Measurements from ENCODE around the gene THEM4.
"Not testable (repeated sequence)": the region's sequence is repeated elsewhere in the genome, so short reads cannot be mapped to it uniquely, and the experiment has no call there.

Gene THEM4

GRCh38 chr1:151885479-151885878 is 23.8 kb downstream of the THEM4 start:
- Histone ChIP-seq H3K4me3 (ENCODE audit: low read length) (no peak overlapping the region), H3K9me3 (replicated peaks; ENCODE audit: low read length) (no peaks in the 10 kb centered on the region), H3K4me1 (ENCODE audit: control insufficient read depth, insufficient read depth, low read length) (peaks cover 10% of the 10 kb centered on the region), H3K4me2 (ENCODE audit: low read length) (no peak overlapping the region), H3K36me3 (ENCODE audit: insufficient read depth, low read length) (no peaks in the 10 kb centered on the region), H3K9ac (ENCODE audit: low read depth, low read length) (no peak overlapping the region), H3K27me3 (ENCODE audit: control insufficient read depth, insufficient read depth, low read length) (no peaks in the 10 kb centered on the region)

GRCh38 chr1:151884879-151885278 is 24.4 kb downstream of the THEM4 start:
- not testable (repeated sequence) for H3K36me3 ChIP-seq (ENCODE audit: insufficient read depth, low read length); H3K4me2 ChIP-seq (ENCODE audit: low read length); H3K4me1 ChIP-seq (ENCODE audit: control insufficient read depth, insufficient read depth, low read length); H3K9ac ChIP-seq (ENCODE audit: low read depth, low read length); H3K4me3 ChIP-seq (ENCODE audit: low read length); H3K9me3 ChIP-seq (replicated peaks; ENCODE audit: low read length); H3K27me3 ChIP-seq (ENCODE audit: control insufficient read depth, insufficient read depth, low read length)

- H3K27me3 ChIP-seq (ENCODE audit: control insufficient read depth, insufficient read depth, low read length); H3K4me3 ChIP-seq (ENCODE audit: low read length); H3K9me3 ChIP-seq (replicated peaks; ENCODE audit: low read length); H3K36me3 ChIP-seq (ENCODE audit: insufficient read depth, low read length); H3K4me2 ChIP-seq (ENCODE audit: low read length); H3K9ac ChIP-seq (ENCODE audit: low read depth, low read length); H3K4me1 ChIP-seq (ENCODE audit: control insufficient read depth, insufficient read depth, low read length): not testable (repeated sequence)
Measured at GRCh38 chr1:151884445-151884844, 24.9 kb downstream of the THEM4 start.

GRCh38 chr1:151883898-151884297 is 25.4 kb downstream of the THEM4 start:
- not testable (repeated sequence) for H3K4me3 ChIP-seq (ENCODE audit: low read length); H3K36me3 ChIP-seq (ENCODE audit: insufficient read depth, low read length); H3K4me2 ChIP-seq (ENCODE audit: low read length); H3K9ac ChIP-seq (ENCODE audit: low read depth, low read length); H3K4me1 ChIP-seq (ENCODE audit: control insufficient read depth, insufficient read depth, low read length); H3K27me3 ChIP-seq (ENCODE audit: control insufficient read depth, insufficient read depth, low read length); H3K9me3 ChIP-seq (replicated peaks; ENCODE audit: low read length)

DNA sequence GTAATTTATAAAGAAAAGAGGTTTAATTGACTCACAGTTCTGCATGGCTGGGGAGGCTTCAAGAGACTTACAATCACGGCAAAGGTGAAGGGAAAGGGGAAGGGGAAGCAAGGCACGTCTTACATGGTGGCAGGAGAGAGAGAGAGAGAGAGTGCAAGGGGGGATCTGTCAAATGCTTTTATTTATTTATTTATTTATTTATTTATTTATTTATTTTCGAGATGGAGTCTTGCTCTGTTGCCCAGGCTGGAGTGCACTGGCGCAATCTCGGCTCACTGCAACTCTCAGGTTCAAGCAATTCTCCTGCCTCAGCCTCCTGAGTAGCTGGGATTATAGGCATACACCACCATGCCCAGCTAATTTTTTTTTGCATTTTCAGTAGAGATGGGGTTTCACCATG is 26.4 kb downstream of the THEM4 start:
- H3K4me3 ChIP-seq (ENCODE audit: low read length); H3K9me3 ChIP-seq (replicated peaks; ENCODE audit: low read length); H3K27me3 ChIP-seq (ENCODE audit: control insufficient read depth, insufficient read depth, low read length); H3K4me1 ChIP-seq (ENCODE audit: control insufficient read depth, insufficient read depth, low read length); H3K9ac ChIP-seq (ENCODE audit: low read depth, low read length); H3K4me2 ChIP-seq (ENCODE audit: low read length); H3K36me3 ChIP-seq (ENCODE audit: insufficient read depth, low read length): not testable (repeated sequence)

- Histone ChIP-seq H3K4me2 (ENCODE audit: low read length) (no peak overlapping the region), H3K4me3 (ENCODE audit: low read length) (no peak overlapping the region), H3K9ac (ENCODE audit: low read depth, low read length) (no peak overlapping the region), H3K9me3 (replicated peaks; ENCODE audit: low read length) (no peaks in the 10 kb centered on the region), H3K4me1 (ENCODE audit: control insufficient read depth, insufficient read depth, low read length) (peaks cover 4% of the 10 kb centered on the region), H3K36me3 (ENCODE audit: insufficient read depth, low read length) (no peaks in the 10 kb centered on the region), H3K27me3 (ENCODE audit: control insufficient read depth, insufficient read depth, low read length) (no peaks in the 10 kb centered on the region)
Measured at GRCh38 chr1:151882466-151882865, 26.8 kb downstream of the THEM4 start.

DNA sequence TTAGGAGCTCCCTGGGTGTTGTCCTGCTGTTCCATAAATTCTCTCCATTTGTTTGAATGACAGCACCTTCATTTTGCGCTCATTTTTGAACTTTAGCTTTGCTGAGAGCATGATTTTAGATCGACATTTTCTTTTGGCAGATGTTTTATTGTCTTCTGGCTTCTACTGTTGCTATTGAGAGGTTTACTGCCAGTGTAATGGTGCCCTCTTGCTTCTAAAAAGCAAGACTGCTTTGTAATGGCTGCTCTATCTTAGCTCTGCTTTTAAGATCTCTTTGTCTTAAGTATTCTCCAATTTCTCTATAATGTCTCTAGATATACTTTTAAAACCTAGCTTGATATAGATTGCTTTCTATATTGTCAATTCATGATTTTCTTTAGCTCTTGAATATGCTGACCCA is 27.8 kb downstream of the THEM4 start:
- H3K9ac ChIP-seq (ENCODE audit: low read depth, low read length) = no peak overlapping the region
- H3K27me3 ChIP-seq (ENCODE audit: control insufficient read depth, insufficient read depth, low read length) = no peaks in the 10 kb centered on the region
- H3K36me3 ChIP-seq (ENCODE audit: insufficient read depth, low read length) = no peaks in the 10 kb centered on the region
- no peaks in the 10 kb centered on the region for H3K9me3 ChIP-seq (replicated peaks; ENCODE audit: low read length)
- no peaks in the 10 kb centered on the region for H3K4me1 ChIP-seq (ENCODE audit: control insufficient read depth, insufficient read depth, low read length)
- H3K4me2 ChIP-seq (ENCODE audit: low read length) = no peak overlapping the region
- no peak overlapping the region for H3K4me3 ChIP-seq (ENCODE audit: low read length)

- no peaks in the 10 kb centered on the region for H3K4me1 ChIP-seq (ENCODE audit: control insufficient read depth, insufficient read depth, low read length)
- H3K36me3 ChIP-seq (ENCODE audit: insufficient read depth, low read length) = peaks cover 3% of the 10 kb centered on the region
- H3K27me3 ChIP-seq (ENCODE audit: control insufficient read depth, insufficient read depth, low read length) = no peaks in the 10 kb centered on the region
- H3K9me3 ChIP-seq (replicated peaks; ENCODE audit: low read length) = no peaks in the 10 kb centered on the region
- H3K9ac ChIP-seq (ENCODE audit: low read depth, low read length) = no peak overlapping the region
- no peak overlapping the region for H3K4me2 ChIP-seq (ENCODE audit: low read length)
- H3K4me3 ChIP-seq (ENCODE audit: low read length) = no peak overlapping the region
Measured at GRCh38 chr1:151875419-151876097, 33.8 kb downstream of the THEM4 start.

DNA sequence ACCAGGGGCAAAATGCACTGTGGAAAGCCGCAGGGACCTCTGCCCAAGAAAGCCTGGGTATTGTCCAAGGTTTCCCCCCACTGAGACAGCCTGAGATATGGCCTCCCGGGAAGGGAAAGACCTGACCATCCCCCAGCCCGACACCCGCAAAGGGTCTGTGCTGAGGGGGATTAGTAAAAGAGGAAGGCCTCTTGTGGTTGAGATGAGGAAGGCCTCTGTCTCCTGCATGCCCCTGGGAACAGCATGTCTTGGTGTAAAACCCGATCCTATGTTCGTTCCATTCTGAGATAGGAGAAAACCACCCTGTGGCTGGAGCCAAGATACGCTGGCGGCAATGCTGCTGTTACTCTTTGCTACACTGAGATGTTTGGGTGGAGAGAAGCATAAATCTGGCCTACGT is 36.5 kb downstream of the THEM4 start:
- not testable (repeated sequence) for H3K27me3 ChIP-seq (ENCODE audit: control insufficient read depth, insufficient read depth, low read length); H3K9me3 ChIP-seq (replicated peaks; ENCODE audit: low read length)

DNA sequence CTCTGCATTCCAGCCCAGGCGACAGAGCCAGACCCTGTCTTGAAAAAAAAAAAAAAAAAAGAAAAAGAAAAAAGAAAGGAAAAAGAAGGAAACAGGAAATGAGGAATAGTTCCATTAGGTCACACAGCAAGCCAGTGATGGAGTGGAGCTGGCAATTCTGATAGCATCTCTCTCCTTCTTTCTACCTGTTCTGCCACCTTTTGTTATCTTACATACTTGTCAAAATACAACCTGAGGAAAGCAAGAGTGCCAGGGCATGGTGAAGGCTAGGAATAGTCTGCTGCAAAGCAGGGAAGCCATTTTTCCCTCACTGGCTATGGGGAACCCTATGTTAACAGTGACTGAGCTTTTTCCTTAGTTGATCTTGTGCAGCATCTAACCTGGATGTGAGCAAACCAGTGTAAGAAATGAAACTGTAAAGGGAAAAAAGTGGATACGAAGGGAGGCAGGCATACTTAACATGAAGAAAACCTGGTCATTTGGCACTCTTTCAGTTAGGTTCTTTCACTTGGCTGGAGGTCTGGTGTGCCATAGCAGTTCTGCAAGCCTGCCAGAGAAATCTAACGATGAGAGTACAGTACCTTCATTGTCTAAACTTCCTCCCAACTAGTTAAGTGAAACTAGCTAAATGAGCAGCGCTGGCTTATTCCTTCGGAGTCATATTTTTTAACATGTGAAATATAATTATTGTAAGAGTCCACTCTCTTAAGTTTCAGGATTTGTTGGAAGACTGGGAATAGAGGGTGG is 37.9 kb downstream of the THEM4 start:
- peaks cover 12% of the 10 kb centered on the region for H3K4me1 ChIP-seq (ENCODE audit: control insufficient read depth, insufficient read depth, low read length)
- peaks cover 3% of the 10 kb centered on the region for H3K36me3 ChIP-seq (ENCODE audit: insufficient read depth, low read length)
- H3K9ac ChIP-seq (ENCODE audit: low read depth, low read length) = no peak overlapping the region
- no peak overlapping the region for H3K4me2 ChIP-seq (ENCODE audit: low read length)
- no peaks in the 10 kb centered on the region for H3K9me3 ChIP-seq (replicated peaks; ENCODE audit: low read length)
- H3K4me3 ChIP-seq (ENCODE audit: low read length) = no peak overlapping the region
- no peaks in the 10 kb centered on the region for H3K27me3 ChIP-seq (ENCODE audit: control insufficient read depth, insufficient read depth, low read length)

More for the DNA sequence above, 36.5 kb downstream of the THEM4 start:
- not testable (repeated sequence) for H3K9ac ChIP-seq (ENCODE audit: low read depth, low read length); H3K4me1 ChIP-seq (ENCODE audit: control insufficient read depth, insufficient read depth, low read length); H3K4me3 ChIP-seq (ENCODE audit: low read length); H3K36me3 ChIP-seq (ENCODE audit: insufficient read depth, low read length); H3K4me2 ChIP-seq (ENCODE audit: low read length)

- H3K4me3 ChIP-seq (ENCODE audit: low read length) = no peak overlapping the region
- peaks cover 12% of the 10 kb centered on the region for H3K4me1 ChIP-seq (ENCODE audit: control insufficient read depth, insufficient read depth, low read length)
- H3K9me3 ChIP-seq (replicated peaks; ENCODE audit: low read length) = no peaks in the 10 kb centered on the region
- H3K36me3 ChIP-seq (ENCODE audit: insufficient read depth, low read length) = peaks cover 1% of the 10 kb centered on the region
- H3K4me2 ChIP-seq (ENCODE audit: low read length) = no peak overlapping the region
- H3K27me3 ChIP-seq (ENCODE audit: control insufficient read depth, insufficient read depth, low read length) = no peaks in the 10 kb centered on the region
- H3K9ac ChIP-seq (ENCODE audit: low read depth, low read length) = no peak overlapping the region
Measured at GRCh38 chr1:151868486-151868885, 40.8 kb downstream of the THEM4 start.
